ENCODE data around the gene PSMA4. TPM values are rescaled to one million over a fixed set of nuclear protein-coding genes. Genes with fewer than 3 reads are reported as not detected.

PSMA4 gene
- total and polyA plus RNA-seq, 2 of the 8 experiments (the other 6 are each of a cell fraction or from before 2014, with no cell fraction given), result 348 to 445 TPM

GRCh38 chr15:78492872-78493271 is 47.4 kb upstream of the PSMA4 start:
- Histone ChIP-seq H3K4me1 (replicated peaks in 1 of 4; ENCODE audit: control insufficient read depth in 3 of 4, insufficient read depth in 4 of 4, low read length in 3 of 4) (no peaks in the 10 kb centered on the region), H4K8ac (ENCODE audit: extremely low read depth, insufficient read depth, low read length) (no peak overlapping the region), H3K23ac (ENCODE audit: insufficient read length) (no peak overlapping the region), H2BK20ac (ENCODE audit: low read length) (no peak overlapping the region), H3K79me2 (ENCODE audit: control insufficient read depth in 1 of 2, insufficient read depth in 2 of 2, low read length in 2 of 2) (no peaks in the 10 kb centered on the region), H3K79me1 (ENCODE audit: low read depth, low read length) (no peaks in the 10 kb centered on the region; the same call in 1 of the 2 replicates), H2BK15ac (ENCODE audit: low read length) (no peak overlapping the region), H3K9ac (replicated peaks in 1 of 4; ENCODE audit: extremely low read depth in 1 of 4, low read depth in 3 of 4, low read length in 3 of 4) (no peak overlapping the region), H2BK5ac (ENCODE audit: low read depth, low read length) (no peak overlapping the region), H3K36me3 (ENCODE audit: control insufficient read depth in 2 of 4, insufficient read depth in 4 of 4, low read length in 3 of 4) (peaks cover 25 to 76% (median 62%) of the 10 kb centered on the region in 4 experiments), H3K9me3 (ENCODE audit: insufficient read depth in 2 of 2, low read depth in 1 of 2, low read length in 1 of 2) (no peaks in the 10 kb centered on the region), H2BK120ac (replicated peaks; ENCODE audit: low read depth, low read length) (no peak overlapping the region), H3K14ac (ENCODE audit: insufficient read length) (no peak overlapping the region), H3K18ac (ENCODE audit: extremely low read depth, low read length) (no peak overlapping the region), H3K56ac (replicated peaks; ENCODE audit: insufficient read length, low read depth, low read length) (no peak overlapping the region), H3K23me2 (ENCODE audit: low read depth, low read length) (no peaks in the 10 kb centered on the region), H2BK12ac (ENCODE audit: low read depth, low read length) (no peak overlapping the region), H2AK5ac (ENCODE audit: low read depth, low read length) (no peak overlapping the region), H4K20me1 (replicated peaks in 1 of 2; ENCODE audit: control insufficient read depth in 1 of 2, insufficient read depth in 2 of 2, low read length in 2 of 2) (no peaks in the 10 kb centered on the region), H3K4me2 (ENCODE audit: insufficient read depth in 1 of 2, low read depth in 2 of 2, low read length in 2 of 2) (no peak overlapping the region), H4K91ac (replicated peaks; ENCODE audit: insufficient read length, low read length) (no peak overlapping the region), H4K5ac (ENCODE audit: insufficient read length, low read depth, low read length) (no peak overlapping the region), H3K27me3 (replicated peaks in 1 of 4; ENCODE audit: control insufficient read depth in 3 of 4, extremely low read depth in 1 of 4, insufficient read depth in 3 of 4, low read length in 3 of 4) (no peaks in the 10 kb centered on the region), H2AFZ (ENCODE audit: low read length) (no peak overlapping the region), H3K27ac (ENCODE audit: low read depth, low read length) (no peak overlapping the region), H3K4ac (replicated peaks; ENCODE audit: insufficient read length, low read depth, low read length) (no peak overlapping the region), H3K4me3 (ENCODE audit: extremely low read depth in 1 of 4, insufficient read depth in 2 of 4, low read depth in 3 of 4, low read length in 4 of 4) (no peak overlapping the region)
- ChIA-PET POLR2A (ENCODE audit: partially characterized antibody) (no interaction called here), CTCF (ENCODE audit: partially characterized antibody) (no interaction called here)
- DNase-seq (ENCODE audit: low read depth in 1 of 2, low spot score in 2 of 2), result no peak
- TF ChIP-seq HDAC6 (IDR thresholded peaks at IDR 0.05; ENCODE audit: low read depth, low read length), result no peak
- no peak for FAIRE-seq
- WGBS, 2 experiments (ENCODE audit: extremely low coverage in 1 of 2, insufficient coverage in 1 of 2, insufficient read length in 1 of 2, insufficient replicate concordance in 2 of 2, low coverage in 1 of 2, low lambda C conversion rate in 2 of 2, missing lambda C conversion rate in 1 of 2), result 91% methylated on average over 1 of the region's 1 CpG; no CpG with 5 or more reads in 1 of the 2 experiments

All from H1 (cell line).